ENCODE data around the gene KMT5C. TPM values are rescaled to one million over a fixed set of nuclear protein-coding genes. Genes with fewer than 3 reads are reported as not detected.
"Not testable (repeated sequence)": the region's sequence is repeated elsewhere in the genome, so short reads cannot be mapped to it uniquely, and the experiment has no call there.

The KMT5C gene
- total RNA-seq, 2 experiments from 2014 or later: 21.9 to 26.7 TPM

GRCh38 chr19:55319785-55320184 is 19.9 kb upstream of the KMT5C start:
- H3K9me3 Mint-ChIP-seq (ENCODE audit: insufficient read depth): no peaks in the 10 kb centered on the region
- ChIA-PET POLR2A (no interaction called here), CTCF (interaction anchor here (3.4 kb wide), 1 partner anchor 17 kb away, joined by 27 read pairs; no protein-coding TSS in a partner anchor)
- ATAC-seq (no peak), DNase-seq (no peak)
- no peaks in the 10 kb centered on the region for H3K36me3 Mint-ChIP-seq (ENCODE audit: low read depth)
- no peaks in the 10 kb centered on the region for H3K27me3 Mint-ChIP-seq (ENCODE audit: low read depth)
- H3K4me1 Mint-ChIP-seq (ENCODE audit: low read depth): peaks cover 14% of the 10 kb centered on the region
- no peak overlapping the region for H3K27ac Mint-ChIP-seq
- no peak overlapping the region for H3K4me3 Mint-ChIP-seq

- CTCF ChIA-PET: interaction anchor here (1.0 to 3.4 kb wide), 2 partner anchors 19 to 29 kb away, joined by 3 to 27 read pairs; no protein-coding TSS in a partner anchor
- Mint-ChIP-seq H3K27me3 (ENCODE audit: low read depth) (no peaks in the 10 kb centered on the region), H3K27ac (no peak overlapping the region), H3K36me3 (ENCODE audit: low read depth) (no peaks in the 10 kb centered on the region), H3K4me3 (no peak overlapping the region), H3K9me3 (ENCODE audit: insufficient read depth) (no peaks in the 10 kb centered on the region), H3K4me1 (ENCODE audit: low read depth) (peaks cover 18% of the 10 kb centered on the region)
- ATAC-seq: no peak
- POLR2A ChIA-PET: no interaction called here
- DNase-seq: no peak
These were observed 18.7 kb upstream of the KMT5C start for GRCh38 chr19:55320844-55321419.

GRCh38 chr19:55321466-55322137 is 18.1 kb upstream of the KMT5C start:
- ATAC-seq: no peak
- POLR2A ChIA-PET: interaction anchor here (0.7 kb wide), 1 partner anchor 85 kb away, joined by 3 read pairs; no protein-coding TSS in a partner anchor

GRCh38 chr19:55322204-55322885 is 17.3 kb upstream of the KMT5C start:
- ATAC-seq (no peak), DNase-seq (no peak)
- no peaks in the 10 kb centered on the region for H3K27me3 Mint-ChIP-seq (ENCODE audit: low read depth)
- CTCF ChIA-PET: interaction anchor here (1.4 to 3.4 kb wide), 2 partner anchors 17 to 20 kb away, joined by 6 to 27 read pairs; partner anchors contain the start of gene KMT5C
- H3K27ac Mint-ChIP-seq: no peak overlapping the region
- H3K36me3 Mint-ChIP-seq (ENCODE audit: low read depth): no peaks in the 10 kb centered on the region
- POLR2A ChIA-PET: interaction anchor here (0.7 to 1.1 kb wide), 2 partner anchors 9 to 85 kb away, joined by 3 read pairs; no protein-coding TSS in a partner anchor
- H3K9me3 Mint-ChIP-seq (ENCODE audit: insufficient read depth): no peaks in the 10 kb centered on the region
- H3K4me3 Mint-ChIP-seq: no peak overlapping the region
- peaks cover 18% of the 10 kb centered on the region for H3K4me1 Mint-ChIP-seq (ENCODE audit: low read depth)

More at GRCh38 chr19:55321466-55322137, 18.1 kb upstream of the KMT5C start:
- Mint-ChIP-seq H3K27ac (no peak overlapping the region), H3K36me3 (ENCODE audit: low read depth) (no peaks in the 10 kb centered on the region), H3K4me3 (no peak overlapping the region), H3K9me3 (ENCODE audit: insufficient read depth) (no peaks in the 10 kb centered on the region), H3K4me1 (ENCODE audit: low read depth) (peaks cover 18% of the 10 kb centered on the region), H3K27me3 (ENCODE audit: low read depth) (no peaks in the 10 kb centered on the region)
- CTCF ChIA-PET: interaction anchor here (1.0 to 3.4 kb wide), 3 partner anchors 18 to 29 kb away, joined by 3 to 27 read pairs (median 6); partner anchors contain the start of gene KMT5C
- no peak for DNase-seq

GRCh38 chr19:55324662-55325061 is 15.0 kb upstream of the KMT5C start:
- H3K9me3 Mint-ChIP-seq (ENCODE audit: insufficient read depth): no peaks in the 10 kb centered on the region
- no peak for DNase-seq
- H3K27me3 Mint-ChIP-seq (ENCODE audit: low read depth): peaks cover 4% of the 10 kb centered on the region
- no peak overlapping the region for H3K27ac Mint-ChIP-seq
- ChIA-PET CTCF (no interaction called here), POLR2A (interaction anchor here (0.6 kb wide), 1 partner anchor 7 kb away, joined by 3 read pairs; no protein-coding TSS in a partner anchor)
- H3K4me1 Mint-ChIP-seq (ENCODE audit: low read depth): peaks cover 18% of the 10 kb centered on the region
- no peak overlapping the region for H3K4me3 Mint-ChIP-seq
- H3K36me3 Mint-ChIP-seq (ENCODE audit: low read depth): no peaks in the 10 kb centered on the region
- ATAC-seq: peak; percentile 18

GRCh38 chr19:55325172-55325571 is 14.5 kb upstream of the KMT5C start, which contains the start of gene TMEM150B:
Gene TMEM150B (minus strand): TSS chr19:55325341. CDS start chr19:55321036, 4,305 bp downstream.
- Mint-ChIP-seq H3K27me3 (ENCODE audit: low read depth) (peaks cover 4% of the 10 kb centered on the region), H3K4me1 (ENCODE audit: low read depth) (peaks cover 18% of the 10 kb centered on the region), H3K36me3 (ENCODE audit: low read depth) (no peaks in the 10 kb centered on the region), H3K9me3 (ENCODE audit: insufficient read depth) (no peaks in the 10 kb centered on the region), H3K27ac (peak within 1 kb of the TSS; percentile 48), H3K4me3 (no peak within 1 kb of the TSS)
- ATAC-seq (peak; percentile 40), DNase-seq (no peak)
- ChIA-PET CTCF (no interaction called here), POLR2A (no interaction called here)

GRCh38 chr19:55328774-55329318 is 10.8 kb upstream of the KMT5C start:
- H3K4me1 Mint-ChIP-seq (ENCODE audit: low read depth); H3K4me3 Mint-ChIP-seq; CTCF ChIA-PET; ATAC-seq; DNase-seq; H3K9me3 Mint-ChIP-seq (ENCODE audit: insufficient read depth); H3K36me3 Mint-ChIP-seq (ENCODE audit: low read depth); POLR2A ChIA-PET; H3K27ac Mint-ChIP-seq: not testable (repeated sequence)
- peaks cover 12% of the 10 kb centered on the region for H3K27me3 Mint-ChIP-seq (ENCODE audit: low read depth)

- H3K4me3 Mint-ChIP-seq; ATAC-seq; DNase-seq; H3K4me1 Mint-ChIP-seq (ENCODE audit: low read depth); H3K36me3 Mint-ChIP-seq (ENCODE audit: low read depth); POLR2A ChIA-PET; H3K27ac Mint-ChIP-seq; H3K9me3 Mint-ChIP-seq (ENCODE audit: insufficient read depth): not testable (repeated sequence)
- CTCF ChIA-PET: interaction anchor here (1.2 kb wide), 1 partner anchor 10 kb away, joined by 3 read pairs; the partner anchor contains the start of gene KMT5C
- H3K27me3 Mint-ChIP-seq (ENCODE audit: low read depth): peaks cover 14% of the 10 kb centered on the region
These were observed 9.9 kb upstream of the KMT5C start for GRCh38 chr19:55329791-55330190.

- ChIA-PET CTCF (no interaction called here), POLR2A (no interaction called here)
- ATAC-seq: no peak
- H3K27me3 Mint-ChIP-seq (ENCODE audit: low read depth): peaks cover 21% of the 10 kb centered on the region
- no peak overlapping the region for H3K4me3 Mint-ChIP-seq
- peaks cover 10% of the 10 kb centered on the region for H3K4me1 Mint-ChIP-seq (ENCODE audit: low read depth)
- no peaks in the 10 kb centered on the region for H3K36me3 Mint-ChIP-seq (ENCODE audit: low read depth)
- DNase-seq: no peak
- H3K9me3 Mint-ChIP-seq (ENCODE audit: insufficient read depth): no peaks in the 10 kb centered on the region
- no peak overlapping the region for H3K27ac Mint-ChIP-seq
These were observed 5.8 kb upstream of the KMT5C start for GRCh38 chr19:55333870-55334269.

GRCh38 chr19:55336101-55336500 is 3.6 kb upstream of the KMT5C start:
- H3K27me3 Mint-ChIP-seq (ENCODE audit: low read depth): peaks cover 19% of the 10 kb centered on the region
- ATAC-seq: no peak
- CTCF ChIA-PET: interaction anchor here (1.1 kb wide), 1 partner anchor 48 kb away, joined by 3 read pairs; the partner anchor contains the start of gene TMEM238
- DNase-seq: no peak
- H3K36me3 Mint-ChIP-seq (ENCODE audit: low read depth): peaks cover 2% of the 10 kb centered on the region
- no peaks in the 10 kb centered on the region for H3K9me3 Mint-ChIP-seq (ENCODE audit: insufficient read depth)
- POLR2A ChIA-PET: no interaction called here
- H3K27ac Mint-ChIP-seq: no peak overlapping the region
- H3K4me3 Mint-ChIP-seq: no peak overlapping the region
- peaks cover 14% of the 10 kb centered on the region for H3K4me1 Mint-ChIP-seq (ENCODE audit: low read depth)
